H1 (cell line): ENCODE measurements around the gene CAMK1G. TPM values are rescaled to one million over a fixed set of nuclear protein-coding genes. Genes with fewer than 3 reads are reported as not detected.

ENCODE experiments used
- CTCF ChIA-PET: fragments of 300-600 bp; sonication (Branson Sonifier 250); formaldehyde crosslinking; loops from one replicate; lab custom pipeline; 2021; ENCODE audit not compliant: partially characterized antibody; lab: Charles Lee
- POLR2A ChIA-PET: fragments of 300-600 bp; sonication (Branson Sonifier 250); formaldehyde crosslinking; loops from one replicate; lab custom pipeline; 2021; ENCODE audit warnings: inconsistent platforms; ENCODE audit not compliant: partially characterized antibody; lab: Charles Lee
- DNase-seq, 2 experiments: peaks; one replicate each; pipeline versions ENCODE4 v3.0.0 to v3.0.0-alpha.2; 2010 to 2022; ENCODE audit warnings: low spot score in 2 of 2, low read depth in 1 of 2, mixed read lengths in 1 of 2
- FAIRE-seq: peaks from 2 replicates; lab custom pipeline; 2011; peaks lifted over from hg19 to GRCh38; lab: Jason Lieb, UNC
- H2AFZ ChIP-seq: 2 replicates; pipeline ENCODE4 v1.8.1; 2012; ENCODE audit warnings: low read length, inconsistent platforms
- H2AK5ac ChIP-seq: 2 replicates; pipeline ENCODE4 v1.6.1; 2013; ENCODE audit warnings: low read depth, low read length
- H2BK120ac ChIP-seq: replicated peaks from 2 replicates; pipeline ENCODE3; 2013; ENCODE audit warnings: low read depth, low read length, inconsistent platforms
- H2BK12ac ChIP-seq: 2 replicates; pipeline ENCODE4 v1.6.1; 2013; ENCODE audit warnings: low read depth, low read length
- H2BK15ac ChIP-seq: 2 replicates; pipeline ENCODE4 v1.6.1; 2013; ENCODE audit warnings: low read length
- H2BK20ac ChIP-seq: 2 replicates; pipeline ENCODE4 v1.6.1; 2013; ENCODE audit warnings: low read length
- H2BK5ac ChIP-seq: 2 replicates; pipeline ENCODE4 v1.6.1; 2013; ENCODE audit warnings: low read depth, low read length
- H3K14ac ChIP-seq: 2 replicates; pipeline ENCODE4 v1.6.1; 2013; ENCODE audit warnings: inconsistent platforms; ENCODE audit not compliant: insufficient read length
- H3K18ac ChIP-seq: 2 replicates; pipeline ENCODE4 v1.6.1; 2013; ENCODE audit warnings: low read length; ENCODE audit errors: extremely low read depth
- H3K23ac ChIP-seq: 2 replicates; pipeline ENCODE4 v1.6.1; 2013; ENCODE audit warnings: inconsistent platforms; ENCODE audit not compliant: insufficient read length
- H3K23me2 ChIP-seq: 2 replicates; pipeline ENCODE4 v1.6.1; 2013; ENCODE audit warnings: low read depth, low read length
- H3K27ac ChIP-seq: 2 replicates; pipeline ENCODE4 v1.6.1; 2011; ENCODE audit warnings: low read depth, low read length, inconsistent platforms
- H3K27me3 ChIP-seq, 4 experiments: replicated peaks in 1 of 4; 1 replicate in 1 of 4; 2 replicates in 3 of 4; pipeline versions ENCODE4 v1.6.1 to v1.8.1; 2011 to 2013; ENCODE audit warnings: low read length in 3 of 4, mild to moderate bottlenecking in 3 of 4, inconsistent platforms in 2 of 4, mixed read lengths in 2 of 4, moderate library complexity in 1 of 4; ENCODE audit not compliant: control insufficient read depth in 3 of 4, insufficient read depth in 3 of 4; ENCODE audit errors: extremely low read depth in 1 of 4
- H3K36me3 ChIP-seq, 4 experiments: 2 replicates each; pipeline versions ENCODE4 v1.6.1 to v1.8.1; 2011 to 2013; ENCODE audit warnings: mild to moderate bottlenecking in 4 of 4, low read length in 3 of 4, moderate library complexity in 2 of 4, control low read depth in 1 of 4, inconsistent platforms in 1 of 4; ENCODE audit not compliant: insufficient read depth in 4 of 4, control insufficient read depth in 2 of 4
- H3K4ac ChIP-seq: replicated peaks from 2 replicates; pipeline ENCODE3; 2013; ENCODE audit warnings: low read length, low read depth, mixed read lengths, inconsistent platforms; ENCODE audit not compliant: insufficient read length
- H3K4me1 ChIP-seq, 4 experiments: replicated peaks in 1 of 4; 1 replicate in 1 of 4; 2 replicates in 3 of 4; pipeline versions ENCODE4 v1.6.1 to v1.8.1; 2011 to 2013; ENCODE audit warnings: low read length in 3 of 4, inconsistent platforms in 2 of 4, mixed read lengths in 1 of 4; ENCODE audit not compliant: insufficient read depth in 4 of 4, control insufficient read depth in 3 of 4
- H3K4me2 ChIP-seq, 2 experiments: 2 replicates each; pipeline versions ENCODE4 v1.6.1 to v1.8.1; 2011 to 2013; ENCODE audit warnings: low read depth in 2 of 2, low read length in 2 of 2, control low read depth in 1 of 2, inconsistent platforms in 1 of 2, mild to moderate bottlenecking in 1 of 2; ENCODE audit not compliant: insufficient read depth in 1 of 2
- H3K4me3 ChIP-seq, 4 experiments: fragments of 200-600, 300-600 bp in 1 of 4; sonication (generic), shearing (Covaris generic), sonication (Bioruptor Twin) in 1 of 4; 2 replicates each; pipeline versions ENCODE4 v1.5.1 to v1.8.1; 2011 to 2016; ENCODE audit warnings: low read length in 4 of 4, low read depth in 3 of 4, control low read depth in 2 of 4, inconsistent platforms in 2 of 4, mild to moderate bottlenecking in 2 of 4, mixed read lengths in 1 of 4, moderate library complexity in 1 of 4; ENCODE audit not compliant: insufficient read depth in 2 of 4; ENCODE audit errors: extremely low read depth in 1 of 4
- H3K56ac ChIP-seq: replicated peaks from 2 replicates; pipeline ENCODE3; 2013; ENCODE audit warnings: low read depth, mild to moderate bottlenecking, mixed read lengths, low read length, inconsistent platforms; ENCODE audit not compliant: insufficient read length
- H3K79me1 ChIP-seq: 2 replicates; pipeline ENCODE4 v1.6.1; 2013; ENCODE audit warnings: low read depth, low read length, control low read depth
- H3K79me2 ChIP-seq, 2 experiments: 2 replicates each; pipeline versions ENCODE4 v1.6.1 to v1.8.1; 2012 to 2013; ENCODE audit warnings: low read length in 2 of 2, mild to moderate bottlenecking in 2 of 2, inconsistent platforms in 1 of 2; ENCODE audit not compliant: insufficient read depth in 2 of 2, control insufficient read depth in 1 of 2
- H3K9ac ChIP-seq, 4 experiments: replicated peaks in 1 of 4; 1 replicate in 1 of 4; 2 replicates in 3 of 4; pipeline versions ENCODE4 v1.6.1 to v1.8.1; 2011 to 2013; ENCODE audit warnings: low read depth in 3 of 4, low read length in 3 of 4, control low read depth in 2 of 4, mild to moderate bottlenecking in 2 of 4, moderate library complexity in 2 of 4, inconsistent platforms in 1 of 4; ENCODE audit errors: extremely low read depth in 1 of 4
- H3K9me3 ChIP-seq, 2 experiments: 2 replicates each; pipeline versions ENCODE4 v1.6.1 to v1.8.1; 2012 to 2013; ENCODE audit warnings: mild to moderate bottlenecking in 2 of 2, moderate library complexity in 2 of 2, control low read depth in 1 of 2, inconsistent platforms in 1 of 2, low read depth in 1 of 2, low read length in 1 of 2, mixed read lengths in 1 of 2; ENCODE audit not compliant: insufficient read depth in 2 of 2
- H4K20me1 ChIP-seq, 2 experiments: replicated peaks in 1 of 2; 2 replicates each; pipeline versions ENCODE3 to v1.8.1; 2011 to 2013; ENCODE audit warnings: inconsistent platforms in 2 of 2, low read length in 2 of 2, mild to moderate bottlenecking in 1 of 2; ENCODE audit not compliant: insufficient read depth in 2 of 2, control insufficient read depth in 1 of 2
- H4K5ac ChIP-seq: 2 replicates; pipeline ENCODE4 v1.6.1; 2013; ENCODE audit warnings: low read length, low read depth, mixed read lengths, inconsistent platforms; ENCODE audit not compliant: insufficient read length
- H4K8ac ChIP-seq: 2 replicates; pipeline ENCODE4 v1.8.0; 2013; ENCODE audit warnings: mild to moderate bottlenecking, moderate library complexity, low read length, inconsistent platforms; ENCODE audit not compliant: insufficient read depth; ENCODE audit errors: extremely low read depth
- H4K91ac ChIP-seq: replicated peaks from 2 replicates; pipeline ENCODE3; 2013; ENCODE audit warnings: low read length, mixed read lengths, inconsistent platforms; ENCODE audit not compliant: insufficient read length
- ATF2 ChIP-seq: IDR thresholded peaks from 2 replicates; pipeline ENCODE4 v1.6.1; 2012; ENCODE audit warnings: low read length, inconsistent platforms
- CBX8 ChIP-seq: fragments of 300-800, 300-1000 bp; sonication (generic); IDR thresholded peaks from 2 replicates; pipeline ENCODE4 v1.7.1; 2016; ENCODE audit warnings: low read depth, low read length, borderline replicate concordance
- MAX ChIP-seq: IDR thresholded peaks from 2 replicates; pipeline ENCODE4 v1.6.1; 2012; ENCODE audit warnings: inconsistent platforms
- NRF1 ChIP-seq: IDR thresholded peaks from 2 replicates; pipeline ENCODE4 v1.6.1; 2011; ENCODE audit warnings: mild to moderate bottlenecking, low read depth, low read length, improper control_type of control experiment
- POLR2A ChIP-seq, 2 experiments: IDR thresholded peaks; 1 replicate in 1 of 2; 2 replicates in 1 of 2; pipeline ENCODE4 v1.6.1; 2011; ENCODE audit warnings: low read depth in 2 of 2, low read length in 2 of 2, mild to moderate bottlenecking in 2 of 2; ENCODE audit errors: control extremely low read depth in 1 of 2
- SIRT6 ChIP-seq: IDR thresholded peaks from one replicate; pipeline ENCODE4 v1.7.1; 2012; ENCODE audit warnings: low read length, inconsistent platforms
- TAF7 ChIP-seq: optimal IDR thresholded peaks from 2 replicates; pipeline ENCODE3; 2011; ENCODE audit warnings: low read depth, mild to moderate bottlenecking, inconsistent platforms, low read length, moderate library complexity, borderline replicate concordance
- TCF12 ChIP-seq: IDR thresholded peaks from 2 replicates; pipeline ENCODE4 v1.6.1; 2011; ENCODE audit warnings: low read depth, mild to moderate bottlenecking, low read length
- WGBS, 2 experiments: shearing (Covaris generic) in 1 of 2; methylation state at CpG; one replicate each; pipeline versions ENCODE4 v1.1.6 to v1.1.7; 2013 to 2015; ENCODE audit warnings: low lambda C conversion rate in 2 of 2, mixed read lengths in 2 of 2, inconsistent platforms in 1 of 2, low coverage in 1 of 2, missing lambda C conversion rate in 1 of 2; ENCODE audit not compliant: insufficient replicate concordance in 2 of 2, insufficient coverage in 1 of 2, insufficient read length in 1 of 2; ENCODE audit errors: extremely low coverage in 1 of 2, missing lambda C conversion rate in 1 of 2; 5-methylcytosine and 5-hydroxymethylcytosine counted together
- polyA plus RNA-seq, 7 experiments: library from polyadenylated mRNA; depleted of rRNA in 3 of 7; stranded (reverse) in 5 of 7; unstranded in 2 of 7; fragments of >200 nt in 5 of 7; fragments of 200-250 nt in 2 of 7; gene quantifications; 1 replicate in 5 of 7; 2 replicates in 1 of 7; 4 replicates in 1 of 7; pipeline versions ENCODE4 v1.2.1 to v1.2.3, GENCODE V29; 2011 to 2013; ENCODE audit warnings: missing spikeins in 2 of 7, mixed read lengths in 2 of 7
- total RNA-seq: library from RNA; stranded (reverse); fragmentation: NEBNext Ultra II Directional; extraction: Animal tissue kit (Norgen Biotek cat#: 25700); gene quantifications from 2 replicates; pipeline ENCODE4 v1.2.1, GENCODE V29; 2021

The CAMK1G gene
- total and polyA plus RNA-seq, 2 of the 8 experiments (the other 6 are each of a cell fraction or from before 2014, with no cell fraction given) = 1.00 to 1.0 TPM

GRCh38 chr1:209614151-209614420 is 30.6 kb downstream of the CAMK1G start:
- no peaks in the 10 kb centered on the region for H3K79me2 ChIP-seq
- no peak overlapping the region for H2BK120ac ChIP-seq
- no peak overlapping the region for H3K4ac ChIP-seq
- no peak overlapping the region for H4K5ac ChIP-seq
- no peak overlapping the region for H2AFZ ChIP-seq
- H3K4me3 ChIP-seq = no peak overlapping the region
- no peaks in the 10 kb centered on the region for H3K27me3 ChIP-seq
- no peak for FAIRE-seq
- no peaks in the 10 kb centered on the region; the same call in 1 of the 2 replicates for H3K23me2 ChIP-seq
- H3K4me2 ChIP-seq = no peak overlapping the region
- no peak overlapping the region for H2BK20ac ChIP-seq
- no peak overlapping the region for H3K56ac ChIP-seq
- no peaks in the 10 kb centered on the region for H3K36me3 ChIP-seq
- CTCF ChIA-PET = interaction anchor here (0.6 to 28.8 kb wide), 8 partner anchors 11 to 83 kb away, joined by 3 to 636 read pairs (median 6); partner anchors contain the start of gene CAMK1G
- H2BK12ac ChIP-seq = no peak overlapping the region
- no peak overlapping the region for H3K18ac ChIP-seq
- no peak overlapping the region for H3K9ac ChIP-seq
- H2AK5ac ChIP-seq = no peak overlapping the region
- POLR2A ChIA-PET = no interaction called here
- TF ChIP-seq CBX8 (no peak), TCF12 (no peak), NRF1 (no peak), SIRT6 (no peak), POLR2A (IDR thresholded peaks at IDR 0.05; ENCODE audit: control extremely low read depth in 1 of 2, low read depth in 2 of 2, low read length in 2 of 2) (no peak), ATF2 (no peak), TAF7 (no peak), MAX (no peak)
- H3K27ac ChIP-seq = no peak overlapping the region
- no peak overlapping the region for H3K14ac ChIP-seq
- no peaks in the 10 kb centered on the region for H3K9me3 ChIP-seq
- H4K8ac ChIP-seq = no peak overlapping the region
- no peak overlapping the region for H4K91ac ChIP-seq
- DNase-seq = no peak
- no peaks in the 10 kb centered on the region; a peak in 1 of 7 replicates for H3K4me1 ChIP-seq
- H4K20me1 ChIP-seq = no peaks in the 10 kb centered on the region
- H2BK15ac ChIP-seq = no peak overlapping the region
- 83% methylated on average over 5 of the region's 5 CpGs; no CpG with 5 or more reads in 1 of the 2 experiments for WGBS, 2 experiments
- H2BK5ac ChIP-seq = no peak overlapping the region
- no peak overlapping the region for H3K23ac ChIP-seq
- no peaks in the 10 kb centered on the region for H3K79me1 ChIP-seq
